ENCODE results near the gene COL27A1.

DNA sequence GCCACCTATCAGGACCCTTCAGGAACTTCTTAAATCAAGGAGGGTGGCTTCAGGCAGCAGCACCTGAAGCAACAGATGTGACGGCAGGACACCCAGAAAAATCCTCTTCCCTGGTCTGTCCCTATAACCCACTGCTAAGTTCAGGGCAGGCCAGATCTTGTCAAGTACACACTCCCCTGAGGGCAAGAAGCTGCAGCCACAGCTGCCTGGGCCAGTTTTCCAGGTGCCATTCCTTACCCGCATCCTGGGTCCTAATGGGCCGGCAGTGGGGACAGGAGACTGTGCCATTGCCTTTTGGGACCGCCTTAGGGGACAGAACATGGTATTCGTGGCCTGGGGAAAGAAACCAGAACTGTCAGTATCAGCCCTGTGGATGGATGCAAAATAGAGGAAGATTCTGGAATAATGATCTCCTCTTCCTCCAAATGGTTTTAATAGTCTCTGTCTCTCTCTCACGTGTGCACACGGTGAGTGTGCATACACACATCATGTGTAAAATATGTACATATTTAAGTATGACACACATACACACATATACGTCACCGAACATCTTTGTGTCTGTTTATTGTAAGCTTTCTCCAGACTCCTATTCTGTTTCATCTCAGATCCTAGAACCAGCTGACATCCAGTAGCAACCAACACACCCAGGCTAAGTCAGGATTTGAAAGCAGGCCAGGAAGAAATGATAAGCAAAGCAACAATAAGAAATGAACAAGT lies 188.3 kb downstream of the COL27A1 start:
- peak; percentile 81 to 98 (median 96) for TF ChIP-seq POLR2AphosphoS5 (IDR thresholded peaks at IDR 0.05)
- TF ChIP-seq, protein P1, sequence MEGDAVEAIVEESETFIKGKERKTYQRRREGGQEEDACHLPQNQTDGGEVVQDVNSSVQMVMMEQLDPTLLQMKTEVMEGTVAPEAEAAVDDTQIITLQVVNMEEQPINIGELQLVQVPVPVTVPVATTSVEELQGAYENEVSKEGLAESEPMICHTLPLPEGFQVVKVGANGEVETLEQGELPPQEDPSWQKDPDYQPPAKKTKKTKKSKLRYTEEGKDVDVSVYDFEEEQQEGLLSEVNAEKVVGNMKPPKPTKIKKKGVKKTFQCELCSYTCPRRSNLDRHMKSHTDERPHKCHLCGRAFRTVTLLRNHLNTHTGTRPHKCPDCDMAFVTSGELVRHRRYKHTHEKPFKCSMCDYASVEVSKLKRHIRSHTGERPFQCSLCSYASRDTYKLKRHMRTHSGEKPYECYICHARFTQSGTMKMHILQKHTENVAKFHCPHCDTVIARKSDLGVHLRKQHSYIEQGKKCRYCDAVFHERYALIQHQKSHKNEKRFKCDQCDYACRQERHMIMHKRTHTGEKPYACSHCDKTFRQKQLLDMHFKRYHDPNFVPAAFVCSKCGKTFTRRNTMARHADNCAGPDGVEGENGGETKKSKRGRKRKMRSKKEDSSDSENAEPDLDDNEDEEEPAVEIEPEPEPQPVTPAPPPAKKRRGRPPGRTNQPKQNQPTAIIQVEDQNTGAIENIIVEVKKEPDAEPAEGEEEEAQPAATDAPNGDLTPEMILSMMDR (IDR thresholded peaks at IDR 0.05) = no peak
- no peak for TF ChIP-seq POLR2A (IDR thresholded peaks at IDR 0.05)
